Measurements from ENCODE around the gene ACTR8.
"Not testable (repeated sequence)": the region's sequence is repeated elsewhere in the genome, so short reads cannot be mapped to it uniquely, and the experiment has no call there.

The ACTR8 gene, protein sequence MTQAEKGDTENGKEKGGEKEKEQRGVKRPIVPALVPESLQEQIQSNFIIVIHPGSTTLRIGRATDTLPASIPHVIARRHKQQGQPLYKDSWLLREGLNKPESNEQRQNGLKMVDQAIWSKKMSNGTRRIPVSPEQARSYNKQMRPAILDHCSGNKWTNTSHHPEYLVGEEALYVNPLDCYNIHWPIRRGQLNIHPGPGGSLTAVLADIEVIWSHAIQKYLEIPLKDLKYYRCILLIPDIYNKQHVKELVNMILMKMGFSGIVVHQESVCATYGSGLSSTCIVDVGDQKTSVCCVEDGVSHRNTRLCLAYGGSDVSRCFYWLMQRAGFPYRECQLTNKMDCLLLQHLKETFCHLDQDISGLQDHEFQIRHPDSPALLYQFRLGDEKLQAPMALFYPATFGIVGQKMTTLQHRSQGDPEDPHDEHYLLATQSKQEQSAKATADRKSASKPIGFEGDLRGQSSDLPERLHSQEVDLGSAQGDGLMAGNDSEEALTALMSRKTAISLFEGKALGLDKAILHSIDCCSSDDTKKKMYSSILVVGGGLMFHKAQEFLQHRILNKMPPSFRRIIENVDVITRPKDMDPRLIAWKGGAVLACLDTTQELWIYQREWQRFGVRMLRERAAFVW

GRCh38 chr3:53881691-53882593 is at the start of gene ACTR8:
ACTR8 (minus strand) TSS chr3:53882152; CDS start chr3:53882101, 51 bp downstream.
- no peak for DNase-seq

- not testable (repeated sequence) for DNase-seq
Measured at GRCh38 chr3:53927208-53927872, 45.4 kb upstream of the ACTR8 start.

GRCh38 chr3:53921296-53921695 is 39.3 kb upstream of the ACTR8 start:
- DNase-seq, result no peak

DNA sequence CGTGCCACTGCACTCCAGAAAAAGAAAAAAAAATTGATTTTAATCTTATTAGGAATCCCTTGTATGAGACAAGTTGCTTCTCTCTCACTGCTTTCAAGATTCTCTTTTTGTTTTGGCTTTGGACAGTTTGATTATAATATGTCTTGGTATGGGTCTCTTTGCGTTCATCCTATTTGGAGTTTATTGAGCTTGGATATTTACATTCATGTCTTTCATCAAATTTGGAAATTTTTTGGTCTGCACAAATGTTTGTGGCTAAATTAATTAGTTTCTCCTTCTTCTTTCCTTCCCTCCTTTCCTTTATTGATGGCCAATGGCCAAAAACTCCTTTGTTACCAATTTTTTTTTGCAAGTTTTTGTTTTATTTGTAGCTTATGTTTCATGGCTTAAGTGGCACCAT is 37.8 kb upstream of the ACTR8 start:
- no peak for DNase-seq

DNA sequence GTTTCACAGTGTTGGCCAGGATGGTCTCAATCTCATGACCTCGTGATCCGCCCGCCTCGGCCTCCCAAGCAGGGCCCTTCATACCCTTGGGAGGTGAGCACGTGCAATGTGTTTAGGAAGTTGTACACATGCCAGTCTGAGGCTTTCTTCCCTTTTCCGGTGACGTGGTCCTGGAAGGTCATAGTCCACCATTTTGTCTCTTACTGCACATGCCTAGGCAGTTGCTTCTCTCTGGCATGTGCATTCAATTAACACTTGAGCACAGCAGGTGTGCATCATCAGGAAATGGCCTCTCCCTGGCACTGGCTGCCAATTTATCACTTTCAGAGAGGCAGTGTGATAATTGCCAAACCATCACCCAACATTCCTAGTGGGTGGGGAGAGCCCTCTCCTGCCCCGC is 31.4 kb upstream of the ACTR8 start:
- no peak for DNase-seq

DNA sequence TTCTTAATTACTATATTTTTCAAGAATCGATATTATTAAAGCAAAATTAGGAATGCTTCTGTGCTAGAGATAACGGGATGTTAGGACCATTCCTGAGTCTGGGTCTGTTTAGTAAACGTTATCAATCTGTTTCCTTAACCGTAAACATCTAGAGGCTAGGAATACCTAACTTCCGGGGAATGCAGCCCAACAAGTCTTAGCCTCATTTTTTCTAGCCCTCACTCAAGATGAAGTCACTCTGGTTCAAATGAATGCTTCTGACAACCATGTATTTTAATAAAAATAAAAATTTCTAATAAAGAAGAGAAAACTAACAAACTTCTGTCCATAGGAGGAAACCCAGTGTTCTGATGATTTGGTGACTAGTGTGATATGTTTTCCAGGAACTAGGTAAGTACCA is 20.8 kb upstream of the ACTR8 start:
- DNase-seq, result no peak

DNA sequence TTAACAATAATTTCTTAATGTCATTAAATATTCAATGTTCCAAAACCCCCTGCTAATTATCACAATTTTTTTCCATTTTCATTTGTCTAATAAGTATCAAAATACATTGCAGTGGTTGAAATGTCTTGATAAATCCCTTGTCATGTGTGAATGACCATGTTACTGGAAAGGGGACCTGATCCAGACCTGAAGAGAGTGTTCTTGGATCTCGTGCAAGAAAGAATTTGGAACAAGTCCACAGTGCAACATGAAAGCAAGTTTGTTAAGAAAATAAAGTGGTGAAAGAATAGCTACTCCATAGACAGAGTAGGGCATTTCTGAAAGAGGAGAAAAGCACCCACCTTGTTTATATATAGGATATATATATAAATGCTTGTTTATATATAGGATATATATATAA is 20.1 kb upstream of the ACTR8 start:
- no peak for DNase-seq

DNA sequence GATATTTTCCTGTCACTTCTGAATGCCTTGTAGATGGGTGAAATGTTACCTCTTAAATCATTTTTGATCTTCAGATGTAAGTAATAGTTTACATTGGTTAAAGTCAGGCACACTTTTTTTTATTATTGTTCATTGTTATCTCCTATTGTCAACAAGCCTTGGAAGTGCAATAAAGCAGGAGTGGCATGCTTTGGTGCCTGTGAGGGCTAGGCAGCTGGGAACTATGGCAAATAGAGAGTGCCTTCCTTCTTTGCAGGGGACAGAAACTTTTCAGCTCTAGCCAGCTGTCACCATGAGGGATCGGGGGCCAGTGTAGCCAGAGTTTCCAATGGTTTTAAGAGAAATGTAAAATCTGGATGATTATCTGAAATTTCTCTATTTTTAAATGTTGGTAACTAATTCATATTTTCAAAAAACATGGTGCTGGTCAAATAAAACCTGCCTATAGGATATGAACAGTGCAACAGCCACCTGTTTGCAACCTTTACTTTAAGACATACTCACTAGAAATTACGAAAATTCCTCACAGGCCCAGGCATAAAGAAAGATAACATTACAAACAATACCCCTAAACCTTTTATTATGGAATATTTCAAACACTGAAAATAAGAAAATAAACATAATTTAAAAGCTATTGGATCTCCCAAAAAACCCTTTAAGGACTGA is 18.8 kb upstream of the ACTR8 start:
- no peak for DNase-seq

DNA sequence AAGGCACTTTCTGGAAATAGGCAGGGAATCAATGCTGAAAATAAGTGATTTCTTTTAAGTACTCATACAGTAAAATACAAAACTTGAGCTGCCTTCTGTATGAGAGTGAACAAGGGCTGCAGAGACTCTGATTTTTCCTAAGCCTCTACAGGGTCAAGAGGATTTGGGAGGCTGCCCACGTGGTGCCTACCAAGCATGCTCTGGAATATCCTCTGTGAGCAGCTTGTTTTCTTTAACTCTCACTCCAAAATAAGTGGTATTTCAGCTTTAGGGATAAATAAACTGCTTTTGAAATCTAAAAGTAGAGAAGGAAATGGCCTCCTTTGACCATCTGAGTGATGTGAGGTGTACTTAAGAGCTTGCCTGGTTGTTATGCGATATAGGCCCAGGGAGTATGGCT is 17.8 kb upstream of the ACTR8 start:
- DNase-seq, result no peak

DNA sequence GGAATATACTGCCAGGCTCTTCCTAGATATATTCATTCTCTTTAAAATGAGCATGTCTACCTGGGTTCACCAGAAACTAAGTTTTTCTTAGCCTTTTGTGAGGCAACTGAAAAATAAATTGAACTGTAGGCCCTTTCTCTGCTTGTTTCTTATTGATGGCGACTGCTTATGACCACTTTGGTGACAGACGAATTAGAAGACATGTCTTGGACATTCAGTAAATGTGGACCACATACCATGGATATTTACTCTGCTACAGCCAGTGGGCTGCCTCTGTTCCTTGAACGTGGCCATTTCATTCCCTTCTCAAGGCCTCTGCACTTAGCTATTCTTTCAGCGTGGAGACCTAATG is 10.3 kb upstream of the ACTR8 start:
- no peak for DNase-seq

DNA sequence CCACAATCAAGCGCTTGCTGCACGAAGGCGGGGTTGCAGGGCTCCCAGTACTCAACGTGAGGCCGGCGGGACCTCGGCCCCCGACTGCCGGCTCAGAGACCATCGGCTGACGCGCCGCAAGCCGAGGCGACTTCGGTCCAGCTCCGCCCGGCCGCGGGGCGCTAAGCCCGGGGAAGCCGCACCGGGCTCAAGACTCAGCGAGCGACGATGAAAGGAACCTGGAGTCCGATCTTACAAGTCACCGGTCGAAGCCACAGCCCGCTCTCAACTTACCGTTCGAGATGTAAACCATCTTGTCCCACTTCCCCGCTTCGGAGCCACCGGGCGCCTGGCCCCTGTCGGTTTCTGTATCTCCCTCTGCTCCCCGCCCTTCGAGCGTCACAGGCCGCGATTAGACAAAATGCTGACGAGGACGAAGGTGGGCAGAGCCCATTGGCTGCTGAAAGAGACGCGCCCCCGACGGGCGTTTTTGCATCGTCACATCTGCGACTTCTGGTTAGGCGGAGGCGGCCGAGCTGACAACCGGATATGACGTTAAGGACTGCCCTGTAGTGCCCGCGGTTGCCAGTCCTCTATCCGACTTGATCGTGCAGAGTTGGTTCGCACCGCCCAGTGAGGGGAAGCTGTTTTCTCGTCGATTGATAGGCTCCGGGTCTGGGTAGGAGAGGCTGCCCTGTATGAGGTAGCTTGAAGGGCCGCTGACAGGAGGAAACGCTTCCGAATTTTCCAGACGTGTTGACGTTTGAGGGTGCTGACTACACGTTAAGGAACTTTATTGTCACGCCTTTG is 9.7 kb upstream of the ACTR8 start, which contains the start of gene SELENOK:
Gene SELENOK, minus strand, starts transcription at position 363 of the 789 bp plus-strand sequence.
- peak; percentile 76 for DNase-seq

DNA sequence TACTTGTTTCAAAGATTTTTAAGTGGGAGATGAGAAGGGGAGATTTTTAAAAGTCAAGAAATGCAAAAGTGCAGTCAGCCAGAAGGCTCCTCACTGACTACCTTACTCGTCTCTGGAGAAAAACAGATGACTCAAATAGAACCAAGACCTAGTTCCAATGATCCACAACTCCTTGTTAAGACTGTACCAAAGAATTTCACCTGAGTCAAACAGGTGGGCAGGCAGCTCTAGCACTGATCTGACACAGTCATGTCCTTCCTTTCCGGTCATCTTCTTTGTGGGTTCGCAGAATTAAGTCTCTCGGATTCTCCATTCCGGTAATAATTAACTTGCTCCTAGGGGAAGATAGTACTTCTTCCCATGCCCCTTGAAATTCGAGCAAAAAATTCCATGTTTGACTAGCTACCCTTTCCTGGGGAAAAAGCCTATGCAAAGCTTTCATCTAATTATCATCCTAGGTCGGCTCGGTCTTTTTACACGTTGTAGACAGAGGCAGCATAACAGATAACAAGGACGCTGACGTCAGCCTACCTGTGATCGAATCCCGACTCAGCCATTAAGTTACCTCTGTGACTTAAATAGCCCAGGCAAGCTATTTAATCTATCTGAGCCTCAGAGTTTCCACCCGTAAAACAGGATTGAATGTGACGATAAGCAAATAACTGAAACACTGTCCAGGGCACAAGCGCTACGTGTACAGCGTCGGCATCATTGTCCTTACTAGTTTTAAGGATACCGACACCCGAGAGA is 8.9 kb upstream of the ACTR8 start:
- DNase-seq, result no peak

- no peak for DNase-seq
Measured at GRCh38 chr3:53888232-53888631, 6.3 kb upstream of the ACTR8 start.

- DNase-seq, result no peak
Measured at GRCh38 chr3:53887446-53887845, 5.5 kb upstream of the ACTR8 start.

DNA sequence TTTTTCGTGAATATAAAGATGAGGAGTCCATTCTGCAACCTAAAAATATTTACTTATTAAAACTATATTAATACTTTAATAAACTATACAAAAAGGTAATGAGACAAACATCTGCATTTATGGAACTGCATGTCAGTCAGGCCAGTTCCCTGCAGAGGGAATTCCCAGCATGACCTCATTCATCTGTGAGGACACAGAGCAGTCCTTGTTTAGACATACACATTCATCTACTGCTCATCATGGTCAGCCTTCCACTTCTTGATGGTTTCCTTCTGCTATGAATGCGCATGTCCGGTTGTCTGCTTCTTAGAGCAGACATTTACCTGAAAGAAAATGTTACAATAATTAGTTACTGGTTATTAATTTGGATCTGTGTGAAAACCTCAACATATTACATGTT is 3.3 kb upstream of the ACTR8 start:
- DNase-seq, result no peak

DNA sequence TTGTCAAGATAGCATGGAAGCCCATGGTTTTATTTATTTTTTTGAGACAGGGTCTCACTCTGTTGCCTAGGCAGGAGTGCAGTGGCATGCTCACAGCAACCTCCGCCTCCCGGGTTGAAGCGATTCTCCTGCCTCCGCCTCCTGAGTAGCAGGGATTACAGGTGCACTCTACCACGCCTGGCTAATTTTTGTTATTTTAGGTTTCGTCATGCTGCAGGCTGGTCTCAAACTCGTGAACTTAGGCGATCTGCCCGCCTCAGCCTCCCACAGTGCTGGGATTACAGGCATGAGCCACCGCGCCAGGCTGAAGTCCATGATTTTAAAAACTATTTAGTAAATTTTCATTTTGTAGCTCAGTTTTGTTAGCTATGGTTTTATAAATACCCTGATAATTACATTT is 2.7 kb upstream of the ACTR8 start:
- no peak for DNase-seq

GRCh38 chr3:53883008-53883407 is 1.1 kb upstream of the ACTR8 start:
- DNase-seq, result no peak

GRCh38 chr3:53880396-53881345 is 1.3 kb downstream of the ACTR8 start:
- no peak for DNase-seq

- no peak for DNase-seq
Measured at GRCh38 chr3:53865732-53866499, 16.0 kb downstream of the ACTR8 start.
